LNCaP clone FGC (cell line): Measurements from ENCODE around the gene MAPK4.

Source experiments
- DNase-seq: peaks from one replicate; pipeline ENCODE4 v3.0.0-alpha.2; 2011; ENCODE audit warnings: low read depth
- H3K4me3 ChIP-seq: 2 replicates; pipeline ENCODE4 v1.5.1; 2011; ENCODE audit warnings: mild to moderate bottlenecking, low read depth, low read length, control low read depth
- TF ChIP-seq, protein P1 (sequence below): IDR thresholded peaks from 2 replicates; pipeline ENCODE4 v1.5.1; 2012; ENCODE audit warnings: mild to moderate bottlenecking; ENCODE audit not compliant: control insufficient read depth, insufficient read depth; ENCODE audit errors: extremely low read depth

The MAPK4 gene

DNA sequence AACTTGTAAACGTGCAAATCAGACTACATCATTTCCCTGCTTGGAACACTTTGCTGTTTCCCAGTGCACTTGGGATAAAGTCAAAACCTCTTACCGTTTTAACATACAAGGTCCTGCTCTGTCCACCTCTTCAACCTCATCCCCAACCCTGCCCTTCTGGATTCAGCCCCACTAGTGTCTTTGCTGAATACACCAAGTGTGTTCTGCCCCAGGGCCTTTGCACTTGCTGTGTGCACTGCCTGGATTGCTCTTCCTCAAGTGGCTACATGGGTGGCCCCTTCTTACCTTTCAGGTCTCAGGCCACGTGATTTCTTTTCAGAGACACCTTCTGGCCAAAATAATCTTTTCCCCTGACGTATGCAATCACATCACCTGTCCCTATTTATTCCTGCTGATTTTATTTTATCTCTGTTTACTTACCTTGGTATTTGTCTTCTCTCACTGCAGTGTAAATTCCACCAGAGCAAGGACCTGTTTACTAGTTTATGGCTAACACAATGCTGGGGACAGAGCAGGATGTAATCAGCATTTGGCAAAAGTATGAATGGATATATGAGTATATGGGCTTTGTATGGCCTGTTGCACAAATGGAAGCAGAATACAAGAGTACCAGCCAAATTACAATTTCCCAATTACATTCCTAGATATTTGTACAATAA lies 63.9 kb downstream of the MAPK4 start:
- DNase-seq, result peak; percentile 69
- H3K4me3 ChIP-seq, result no peak overlapping the region
- TF ChIP-seq, protein P1, sequence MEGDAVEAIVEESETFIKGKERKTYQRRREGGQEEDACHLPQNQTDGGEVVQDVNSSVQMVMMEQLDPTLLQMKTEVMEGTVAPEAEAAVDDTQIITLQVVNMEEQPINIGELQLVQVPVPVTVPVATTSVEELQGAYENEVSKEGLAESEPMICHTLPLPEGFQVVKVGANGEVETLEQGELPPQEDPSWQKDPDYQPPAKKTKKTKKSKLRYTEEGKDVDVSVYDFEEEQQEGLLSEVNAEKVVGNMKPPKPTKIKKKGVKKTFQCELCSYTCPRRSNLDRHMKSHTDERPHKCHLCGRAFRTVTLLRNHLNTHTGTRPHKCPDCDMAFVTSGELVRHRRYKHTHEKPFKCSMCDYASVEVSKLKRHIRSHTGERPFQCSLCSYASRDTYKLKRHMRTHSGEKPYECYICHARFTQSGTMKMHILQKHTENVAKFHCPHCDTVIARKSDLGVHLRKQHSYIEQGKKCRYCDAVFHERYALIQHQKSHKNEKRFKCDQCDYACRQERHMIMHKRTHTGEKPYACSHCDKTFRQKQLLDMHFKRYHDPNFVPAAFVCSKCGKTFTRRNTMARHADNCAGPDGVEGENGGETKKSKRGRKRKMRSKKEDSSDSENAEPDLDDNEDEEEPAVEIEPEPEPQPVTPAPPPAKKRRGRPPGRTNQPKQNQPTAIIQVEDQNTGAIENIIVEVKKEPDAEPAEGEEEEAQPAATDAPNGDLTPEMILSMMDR, result no peak

DNA sequence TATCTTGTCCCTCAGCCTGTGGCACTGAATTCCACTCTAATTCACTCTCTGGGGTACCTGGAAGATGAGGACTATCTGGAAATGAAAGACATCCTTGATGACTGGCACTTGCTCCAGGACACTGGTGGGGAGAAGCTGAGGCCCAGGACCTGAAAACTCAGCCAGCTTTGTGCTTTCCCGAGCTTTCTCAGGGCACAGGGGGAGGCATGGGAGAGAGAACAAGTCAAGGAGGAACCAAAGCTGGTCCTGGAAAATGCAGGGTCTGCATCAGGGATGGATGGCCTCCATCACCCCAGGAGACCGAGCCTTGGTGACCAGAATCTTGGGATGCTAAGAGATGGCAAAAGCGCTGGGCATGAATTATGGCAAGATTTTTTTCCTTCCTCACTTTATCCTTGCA lies 65.1 kb downstream of the MAPK4 start:
- no peak overlapping the region for H3K4me3 ChIP-seq
- TF ChIP-seq, protein P1, result no peak
- no peak for DNase-seq

DNA sequence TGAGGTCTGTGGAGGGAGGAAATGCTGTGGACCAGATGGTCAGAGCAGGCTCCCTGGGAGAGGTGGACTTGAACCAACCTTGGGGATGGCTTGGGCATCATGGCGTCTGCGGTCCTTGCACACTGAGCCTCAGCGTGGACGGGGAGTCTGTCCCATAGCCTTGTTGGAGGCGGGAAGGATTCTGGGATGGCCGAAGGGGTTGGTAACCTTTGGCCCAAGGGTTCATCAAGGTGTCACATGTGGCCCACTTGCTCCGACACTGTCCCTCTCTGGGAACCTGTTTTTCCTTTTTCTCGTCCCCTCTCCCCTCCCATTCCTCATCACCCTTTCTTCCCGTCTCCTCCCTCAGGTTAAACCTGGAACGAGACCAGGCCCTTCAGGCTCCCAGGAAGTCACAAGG lies 66.4 kb downstream of the MAPK4 start:
- DNase-seq, result no peak
- TF ChIP-seq, protein P1, result no peak
- H3K4me3 ChIP-seq, result no peak overlapping the region

- no peak overlapping the region for H3K4me3 ChIP-seq
- TF ChIP-seq, protein P1, result no peak
- DNase-seq, result no peak
Measured at GRCh38 chr18:50627594-50628532, 68.0 kb downstream of the MAPK4 start.

DNA sequence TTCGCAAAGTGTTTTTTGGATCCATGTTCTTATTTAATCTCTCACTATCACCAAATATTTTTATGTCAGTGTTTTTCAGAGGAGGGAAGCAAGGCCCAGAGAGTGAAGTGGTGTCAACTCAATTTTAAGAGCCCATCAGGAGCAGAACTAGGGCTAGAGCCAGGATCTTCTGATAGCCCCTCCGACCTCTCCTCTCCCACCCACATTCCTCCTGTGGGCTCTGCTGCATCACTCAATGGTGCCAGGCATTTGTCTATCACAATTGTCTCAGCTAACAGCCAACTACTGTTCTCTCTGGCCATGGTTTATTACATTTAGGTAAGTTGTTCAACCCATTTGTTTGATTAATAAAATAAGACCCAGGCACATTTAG lies 68.6 kb downstream of the MAPK4 start:
- H3K4me3 ChIP-seq, result no peak overlapping the region
- no peak for DNase-seq
- TF ChIP-seq, protein P1, result no peak

DNA sequence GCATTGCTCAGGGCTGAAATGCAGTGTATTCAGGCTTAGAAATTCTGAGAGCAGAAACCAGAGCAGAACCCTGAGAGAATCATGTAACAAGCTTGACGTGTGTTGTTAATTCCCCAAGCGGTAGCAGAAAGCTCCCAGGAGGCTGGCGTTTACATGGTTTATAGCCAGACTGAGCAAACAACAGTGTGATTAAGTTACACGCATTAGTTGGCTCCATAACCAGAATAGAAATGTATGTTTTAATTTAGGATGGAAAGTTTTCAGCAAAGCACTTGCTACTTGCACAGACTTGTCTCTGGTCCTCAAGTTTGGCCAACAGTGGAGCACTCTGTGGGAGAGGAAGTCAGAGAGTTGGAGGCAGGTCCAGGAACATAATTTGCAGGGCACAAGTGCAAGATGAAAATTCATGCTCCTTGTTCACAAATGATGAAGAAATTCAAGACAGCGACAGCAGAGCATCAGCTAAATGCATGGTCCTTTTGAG lies 69.3 kb downstream of the MAPK4 start:
- peak; percentile 68 for DNase-seq
- H3K4me3 ChIP-seq, result no peak overlapping the region
- TF ChIP-seq, protein P1, result no peak
